K562 (cell line): ENCODE measurements around the gene DYNC1H1. TPM values are rescaled to one million over a fixed set of nuclear protein-coding genes. Genes with fewer than 3 reads are reported as not detected.

Source experiments
- CHD1 ChIP-seq: fragments of 200-600 bp; sonication (generic); IDR thresholded peaks from one replicate; pipeline ENCODE4 v1.6.1; 2012; ENCODE audit warnings: mild to moderate bottlenecking, moderate library complexity, low read length, inconsistent platforms
- CTBP1 ChIP-seq: fragments of 450-650 bp; IDR thresholded peaks from 2 replicates; pipeline ENCODE4 v1.6.1; 2016; ENCODE audit warnings: borderline replicate concordance
- EGR1 ChIP-seq: fragments of 450-650 bp; conservative IDR thresholded peaks from 2 replicates; pipeline ENCODE4 v1.6.1; 2017; ENCODE audit warnings: mild to moderate bottlenecking
- HEY1 ChIP-seq: fragments of 250-450 bp; sonication (Bioruptor Pico); IDR thresholded peaks from 2 replicates; pipeline ENCODE4 v1.5.0; 2020; ENCODE audit warnings: mild to moderate bottlenecking, moderate library complexity, borderline replicate concordance
- LEF1 ChIP-seq: fragments of 450-650 bp; IDR thresholded peaks from 2 replicates; pipeline ENCODE4 v1.6.1; 2016; ENCODE audit warnings: mild to moderate bottlenecking
- NKRF ChIP-seq: fragments of 450-650 bp; IDR thresholded peaks from 2 replicates; pipeline ENCODE4 v1.6.1; 2016; ENCODE audit warnings: borderline replicate concordance
- RUNX1 ChIP-seq: sonication (generic); IDR thresholded peaks from 2 replicates; pipeline ENCODE4 v1.6.1; 2016; ENCODE audit warnings: antibody characterized with exemption, low read depth
- SIX5 ChIP-seq, 2 experiments: IDR thresholded peaks; 2 replicates each; pipeline ENCODE4 v1.6.1; 2011; ENCODE audit warnings: low read length in 2 of 2, borderline replicate concordance in 1 of 2, low read depth in 1 of 2, mild to moderate bottlenecking in 1 of 2, moderate library complexity in 1 of 2; ENCODE audit not compliant: insufficient read depth in 1 of 2
- WHSC1 ChIP-seq: IDR thresholded peaks from one replicate; pipeline ENCODE4 v1.6.1; 2012; ENCODE audit warnings: low read length, control low read depth, inconsistent platforms
- ZNF143 ChIP-seq: sonication (generic); formaldehyde crosslinking; IDR thresholded peaks from 2 replicates; pipeline ENCODE4 v1.9.0; 2022; ENCODE audit warnings: mild to moderate bottlenecking, missing genetic modification reagents
- ZNF263 ChIP-seq: sonication (generic); formaldehyde crosslinking; IDR thresholded peaks from 2 replicates; pipeline ENCODE4 v1.8.0; 2022; ENCODE audit warnings: mild to moderate bottlenecking, missing genetic modification reagents, borderline replicate concordance
- ZNF408 ChIP-seq: fragments of 250-450 bp; sonication (Bioruptor Pico); IDR thresholded peaks from 2 replicates; pipeline ENCODE4 v1.4.0; 2020; ENCODE audit warnings: low read depth, mild to moderate bottlenecking, moderate library complexity
- polyA plus RNA-seq, 8 experiments: library from polyadenylated mRNA; depleted of rRNA in 4 of 8; stranded (reverse) in 5 of 8; unstranded in 3 of 8; fragments of >200 nt; fragmentation: Nextera tagmentation in 2 of 8; fragmentation: Illumina TruSeq in 1 of 8; extraction: Ambion mirVana in 2 of 8; extraction: Trizol in 1 of 8; gene quantifications; 2 replicates each; pipeline versions ENCODE4 v1.2.1 to v1.2.3, GENCODE V29; 2011 to 2014; ENCODE audit warnings: inconsistent platforms in 1 of 8, missing spikeins in 1 of 8
- total RNA-seq, 7 experiments: library from RNA; depleted of rRNA in 6 of 7; stranded (reverse); fragments of >200 nt in 6 of 7; fragmentation: Illumina TruSeq in 2 of 7; extraction: Trizol in 2 of 7; gene quantifications; 2 replicates each; pipeline versions ENCODE4 v1.2.1 to v1.2.3, GENCODE V29; 2011 to 2021; ENCODE audit warnings: low replicate concordance in 1 of 7
- TF ChIP-seq, protein P1 (sequence below): fragments of 450-650 bp; IDR thresholded peaks from 2 replicates; pipeline ENCODE4 v1.6.1; 2016; ENCODE audit warnings: mild to moderate bottlenecking, moderate library complexity

The DYNC1H1 gene
- total and polyA plus RNA-seq, 9 of the 15 experiments (the other 6 are each of a cell fraction or from before 2014, with no cell fraction given), result 31.9 to 335 (median 115) TPM

GRCh38 chr14:102088012-102088792, 123.8 kb downstream of the DYNC1H1 start (continued):
- TF ChIP-seq, protein P1, sequence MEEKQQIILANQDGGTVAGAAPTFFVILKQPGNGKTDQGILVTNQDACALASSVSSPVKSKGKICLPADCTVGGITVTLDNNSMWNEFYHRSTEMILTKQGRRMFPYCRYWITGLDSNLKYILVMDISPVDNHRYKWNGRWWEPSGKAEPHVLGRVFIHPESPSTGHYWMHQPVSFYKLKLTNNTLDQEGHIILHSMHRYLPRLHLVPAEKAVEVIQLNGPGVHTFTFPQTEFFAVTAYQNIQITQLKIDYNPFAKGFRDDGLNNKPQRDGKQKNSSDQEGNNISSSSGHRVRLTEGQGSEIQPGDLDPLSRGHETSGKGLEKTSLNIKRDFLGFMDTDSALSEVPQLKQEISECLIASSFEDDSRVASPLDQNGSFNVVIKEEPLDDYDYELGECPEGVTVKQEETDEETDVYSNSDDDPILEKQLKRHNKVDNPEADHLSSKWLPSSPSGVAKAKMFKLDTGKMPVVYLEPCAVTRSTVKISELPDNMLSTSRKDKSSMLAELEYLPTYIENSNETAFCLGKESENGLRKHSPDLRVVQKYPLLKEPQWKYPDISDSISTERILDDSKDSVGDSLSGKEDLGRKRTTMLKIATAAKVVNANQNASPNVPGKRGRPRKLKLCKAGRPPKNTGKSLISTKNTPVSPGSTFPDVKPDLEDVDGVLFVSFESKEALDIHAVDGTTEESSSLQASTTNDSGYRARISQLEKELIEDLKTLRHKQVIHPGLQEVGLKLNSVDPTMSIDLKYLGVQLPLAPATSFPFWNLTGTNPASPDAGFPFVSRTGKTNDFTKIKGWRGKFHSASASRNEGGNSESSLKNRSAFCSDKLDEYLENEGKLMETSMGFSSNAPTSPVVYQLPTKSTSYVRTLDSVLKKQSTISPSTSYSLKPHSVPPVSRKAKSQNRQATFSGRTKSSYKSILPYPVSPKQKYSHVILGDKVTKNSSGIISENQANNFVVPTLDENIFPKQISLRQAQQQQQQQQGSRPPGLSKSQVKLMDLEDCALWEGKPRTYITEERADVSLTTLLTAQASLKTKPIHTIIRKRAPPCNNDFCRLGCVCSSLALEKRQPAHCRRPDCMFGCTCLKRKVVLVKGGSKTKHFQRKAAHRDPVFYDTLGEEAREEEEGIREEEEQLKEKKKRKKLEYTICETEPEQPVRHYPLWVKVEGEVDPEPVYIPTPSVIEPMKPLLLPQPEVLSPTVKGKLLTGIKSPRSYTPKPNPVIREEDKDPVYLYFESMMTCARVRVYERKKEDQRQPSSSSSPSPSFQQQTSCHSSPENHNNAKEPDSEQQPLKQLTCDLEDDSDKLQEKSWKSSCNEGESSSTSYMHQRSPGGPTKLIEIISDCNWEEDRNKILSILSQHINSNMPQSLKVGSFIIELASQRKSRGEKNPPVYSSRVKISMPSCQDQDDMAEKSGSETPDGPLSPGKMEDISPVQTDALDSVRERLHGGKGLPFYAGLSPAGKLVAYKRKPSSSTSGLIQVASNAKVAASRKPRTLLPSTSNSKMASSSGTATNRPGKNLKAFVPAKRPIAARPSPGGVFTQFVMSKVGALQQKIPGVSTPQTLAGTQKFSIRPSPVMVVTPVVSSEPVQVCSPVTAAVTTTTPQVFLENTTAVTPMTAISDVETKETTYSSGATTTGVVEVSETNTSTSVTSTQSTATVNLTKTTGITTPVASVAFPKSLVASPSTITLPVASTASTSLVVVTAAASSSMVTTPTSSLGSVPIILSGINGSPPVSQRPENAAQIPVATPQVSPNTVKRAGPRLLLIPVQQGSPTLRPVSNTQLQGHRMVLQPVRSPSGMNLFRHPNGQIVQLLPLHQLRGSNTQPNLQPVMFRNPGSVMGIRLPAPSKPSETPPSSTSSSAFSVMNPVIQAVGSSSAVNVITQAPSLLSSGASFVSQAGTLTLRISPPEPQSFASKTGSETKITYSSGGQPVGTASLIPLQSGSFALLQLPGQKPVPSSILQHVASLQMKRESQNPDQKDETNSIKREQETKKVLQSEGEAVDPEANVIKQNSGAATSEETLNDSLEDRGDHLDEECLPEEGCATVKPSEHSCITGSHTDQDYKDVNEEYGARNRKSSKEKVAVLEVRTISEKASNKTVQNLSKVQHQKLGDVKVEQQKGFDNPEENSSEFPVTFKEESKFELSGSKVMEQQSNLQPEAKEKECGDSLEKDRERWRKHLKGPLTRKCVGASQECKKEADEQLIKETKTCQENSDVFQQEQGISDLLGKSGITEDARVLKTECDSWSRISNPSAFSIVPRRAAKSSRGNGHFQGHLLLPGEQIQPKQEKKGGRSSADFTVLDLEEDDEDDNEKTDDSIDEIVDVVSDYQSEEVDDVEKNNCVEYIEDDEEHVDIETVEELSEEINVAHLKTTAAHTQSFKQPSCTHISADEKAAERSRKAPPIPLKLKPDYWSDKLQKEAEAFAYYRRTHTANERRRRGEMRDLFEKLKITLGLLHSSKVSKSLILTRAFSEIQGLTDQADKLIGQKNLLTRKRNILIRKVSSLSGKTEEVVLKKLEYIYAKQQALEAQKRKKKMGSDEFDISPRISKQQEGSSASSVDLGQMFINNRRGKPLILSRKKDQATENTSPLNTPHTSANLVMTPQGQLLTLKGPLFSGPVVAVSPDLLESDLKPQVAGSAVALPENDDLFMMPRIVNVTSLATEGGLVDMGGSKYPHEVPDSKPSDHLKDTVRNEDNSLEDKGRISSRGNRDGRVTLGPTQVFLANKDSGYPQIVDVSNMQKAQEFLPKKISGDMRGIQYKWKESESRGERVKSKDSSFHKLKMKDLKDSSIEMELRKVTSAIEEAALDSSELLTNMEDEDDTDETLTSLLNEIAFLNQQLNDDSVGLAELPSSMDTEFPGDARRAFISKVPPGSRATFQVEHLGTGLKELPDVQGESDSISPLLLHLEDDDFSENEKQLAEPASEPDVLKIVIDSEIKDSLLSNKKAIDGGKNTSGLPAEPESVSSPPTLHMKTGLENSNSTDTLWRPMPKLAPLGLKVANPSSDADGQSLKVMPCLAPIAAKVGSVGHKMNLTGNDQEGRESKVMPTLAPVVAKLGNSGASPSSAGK, result peak; percentile 97
- TF ChIP-seq CTBP1 (no peak), RUNX1 (no peak), NKRF (no peak), EGR1 (peak; percentile 65; the same call in 1 of the 2 replicates), HEY1 (no peak), ZNF263 (no peak), LEF1 (no peak), CHD1 (no peak), WHSC1 (no peak), SIX5 (IDR thresholded peaks at IDR 0.05; ENCODE audit: borderline replicate concordance in 1 of 2, insufficient read depth in 1 of 2, low read depth in 1 of 2, low read length in 2 of 2) (no peak), ZNF408 (CRISPR knock-in tag) (no peak), ZNF143 (CRISPR knock-in tag) (peak; percentile 41; the same call in 1 of the 2 replicates)
